ENCODE data around the gene CLDN18. TPM values are rescaled to one million over a fixed set of nuclear protein-coding genes. Genes with fewer than 3 reads are reported as not detected.

Gene CLDN18
- total and polyA plus RNA-seq, 2 experiments from 2014 or later = 0.19 TPM; not detected in 1

DNA sequence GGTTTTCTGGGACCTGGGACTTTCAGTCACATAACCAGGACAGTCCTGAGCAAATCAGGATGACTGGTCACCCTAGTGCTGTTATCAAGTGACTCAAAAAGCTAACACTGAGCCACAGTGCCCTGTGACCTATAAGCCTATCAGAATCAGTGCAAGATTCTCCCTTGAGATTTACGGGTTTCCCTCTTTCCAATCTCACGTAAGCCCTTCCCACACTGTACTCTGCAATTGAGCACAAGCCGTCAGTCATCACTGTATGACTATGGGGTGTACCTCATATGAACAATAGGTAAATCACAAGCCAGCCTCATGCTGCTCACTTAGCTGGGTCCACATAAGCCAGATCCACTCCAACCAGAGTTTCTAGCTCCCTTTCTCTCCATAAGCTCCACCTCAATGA lies 21.0 kb upstream of the CLDN18 start:
- no peaks in the 10 kb centered on the region for H3K36me3 Mint-ChIP-seq (ENCODE audit: low read depth)
- Histone ChIP-seq H3K9me2 (ENCODE audit: insufficient read depth) (no peaks in the 10 kb centered on the region; the same call in 1 of the 2 replicates), H3K27ac (ENCODE audit: low read depth) (no peak overlapping the region), H3K4me3 (no peak overlapping the region), H3K4me1 (ENCODE audit: insufficient read depth) (no peaks in the 10 kb centered on the region), H3K4me2 (no peak overlapping the region), H3F3A (replicated peaks; ENCODE audit: low read depth) (no peaks in the 10 kb centered on the region), H2AFZ (0 out of 2 replicates have a peak overlapping the region, but pooled peaks have one; percentile 32), H3K27me3 (ENCODE audit: insufficient read depth) (no peaks in the 10 kb centered on the region), H3K36me3 (ENCODE audit: insufficient read depth) (no peaks in the 10 kb centered on the region), H4K20me1 (replicated peaks; ENCODE audit: insufficient read depth) (no peaks in the 10 kb centered on the region), H3K79me2 (replicated peaks; ENCODE audit: insufficient read depth) (no peaks in the 10 kb centered on the region)
- H3K27me3 Mint-ChIP-seq (ENCODE audit: insufficient read depth, low read depth, poor library complexity) = peaks cover 2% of the 10 kb centered on the region
- no peak overlapping the region for H3K27ac Mint-ChIP-seq
- TF ChIP-seq ZNF331 (CRISPR knock-in tag; IDR thresholded peaks at IDR 0.05; ENCODE audit: low read depth) (no peak), CTCF (conservative IDR thresholded peaks at IDR 0.05; ENCODE audit: low read depth in 2 of 2) (no peak), POLR2AphosphoS5 (IDR thresholded peaks at IDR 0.05; ENCODE audit: low read depth) (no peak), ETS1 (IDR thresholded peaks at IDR 0.05) (no peak)
- H3K4me1 Mint-ChIP-seq = no peaks in the 10 kb centered on the region
- DNase-seq (ENCODE audit: low spot score) (no peak), ATAC-seq (no peak)
- H3K9me3 Mint-ChIP-seq = peaks cover 6% of the 10 kb centered on the region; the same call in 2 of the 3 replicates
- H3K4me3 Mint-ChIP-seq = no peak overlapping the region

DNA sequence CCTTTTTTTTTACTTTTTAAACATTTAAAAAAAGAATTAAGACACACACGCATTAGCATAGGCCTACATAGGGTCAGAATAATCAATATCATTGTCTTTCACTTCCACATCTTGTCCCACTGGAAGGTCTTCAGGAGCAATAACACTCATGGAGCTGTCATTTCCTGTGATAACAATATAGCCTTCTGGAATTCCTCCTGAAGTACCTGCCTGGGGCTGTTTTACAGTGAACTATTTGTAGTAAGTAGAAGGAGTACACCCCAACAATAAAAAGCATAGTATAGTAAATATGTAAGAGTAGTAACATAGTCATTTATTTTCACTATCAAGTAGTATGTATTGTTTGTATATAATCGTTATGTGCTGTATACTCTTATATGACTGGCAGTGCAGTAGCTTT lies 19.5 kb upstream of the CLDN18 start:
- H3K27ac ChIP-seq (ENCODE audit: low read depth) = no peak overlapping the region
- no peak overlapping the region for H3K4me3 ChIP-seq
- H3K79me2 ChIP-seq (replicated peaks; ENCODE audit: insufficient read depth) = no peaks in the 10 kb centered on the region
- DNase-seq (ENCODE audit: low spot score) (no peak), ATAC-seq (no peak)
- no peaks in the 10 kb centered on the region; the same call in 1 of the 2 replicates for H3K9me2 ChIP-seq (ENCODE audit: insufficient read depth)
- H3K27me3 ChIP-seq (ENCODE audit: insufficient read depth) = no peaks in the 10 kb centered on the region
- Mint-ChIP-seq H3K27ac (no peak overlapping the region), H3K4me3 (no peak overlapping the region), H3K36me3 (ENCODE audit: low read depth) (no peaks in the 10 kb centered on the region; the same call in 2 of the 3 replicates), H3K27me3 (ENCODE audit: insufficient read depth, low read depth, poor library complexity) (peaks cover 2% of the 10 kb centered on the region), H3K9me3 (peaks cover 18% of the 10 kb centered on the region; the same call in 2 of the 3 replicates), H3K4me1 (no peaks in the 10 kb centered on the region)
- no peaks in the 10 kb centered on the region for H3K4me1 ChIP-seq (ENCODE audit: insufficient read depth)
- H2AFZ ChIP-seq = no peak overlapping the region
- H3K36me3 ChIP-seq (ENCODE audit: insufficient read depth) = no peaks in the 10 kb centered on the region
- H3K4me2 ChIP-seq = no peak overlapping the region
- no peaks in the 10 kb centered on the region for H3F3A ChIP-seq (replicated peaks; ENCODE audit: low read depth)
- no peaks in the 10 kb centered on the region for H4K20me1 ChIP-seq (replicated peaks; ENCODE audit: insufficient read depth)
- TF ChIP-seq POLR2AphosphoS5 (IDR thresholded peaks at IDR 0.05; ENCODE audit: low read depth) (no peak), ZNF462 (CRISPR knock-in tag; IDR thresholded peaks at IDR 0.05) (no peak), ETS1 (IDR thresholded peaks at IDR 0.05) (no peak), JUNB (IDR thresholded peaks at IDR 0.05; ENCODE audit: unreplicated experiment) (no peak), ZNF114 (CRISPR knock-in tag; IDR thresholded peaks at IDR 0.05) (no peak), CTCF (conservative IDR thresholded peaks at IDR 0.05; ENCODE audit: low read depth in 2 of 2) (no peak)
